GM18505 (cell line): ENCODE data around the gene ASXL2.
"Not testable (repeated sequence)": the region's sequence is repeated elsewhere in the genome, so short reads cannot be mapped to it uniquely, and the experiment has no call there.

Experiments
- ATAC-seq: cut with Tn5 transposase; IDR thresholded peaks from one replicate; pipeline ENCODE4 v1.9.1; 2021; ENCODE audit not compliant: unreplicated experiment
- POLR2A ChIP-seq: IDR thresholded peaks from 4 replicates; pipeline ENCODE4 v1.6.1; 2011; ENCODE audit warnings: borderline replicate concordance; ENCODE audit not compliant: insufficient read depth, insufficient read length; ENCODE audit errors: extremely low read depth

The ASXL2 gene

GRCh38 chr2:25872134-25872533 lies 6.2 kb downstream of the ASXL2 start:
- TF ChIP-seq POLR2A: no peak
- ATAC-seq: no peak

GRCh38 chr2:25867396-25868003 lies 10.8 kb downstream of the ASXL2 start:
- no peak for ATAC-seq

GRCh38 chr2:25856377-25856776 lies 21.9 kb downstream of the ASXL2 start:
- ATAC-seq: no peak
- TF ChIP-seq POLR2A: no peak

More at GRCh38 chr2:25867396-25868003, 10.8 kb downstream of the ASXL2 start:
- TF ChIP-seq POLR2A: no peak

GRCh38 chr2:25855065-25855464 lies 23.2 kb downstream of the ASXL2 start:
- TF ChIP-seq POLR2A: no peak

GRCh38 chr2:25854613-25855012 lies 23.7 kb downstream of the ASXL2 start:
- no peak for TF ChIP-seq POLR2A
- ATAC-seq: no peak

More at GRCh38 chr2:25855065-25855464, 23.2 kb downstream of the ASXL2 start:
- no peak for ATAC-seq

GRCh38 chr2:25853038-25853638 lies 25.1 kb downstream of the ASXL2 start:
- TF ChIP-seq POLR2A: no peak
- ATAC-seq: no peak

- ATAC-seq: peak; percentile 75
- no peak for TF ChIP-seq POLR2A
Measured at GRCh38 chr2:25851740-25852503, 26.4 kb downstream of the ASXL2 start.

- ATAC-seq: not testable (repeated sequence)
Measured at GRCh38 chr2:25850400-25850799, 27.9 kb downstream of the ASXL2 start.

- ATAC-seq: not testable (repeated sequence)
Measured at GRCh38 chr2:25849350-25849749, 28.9 kb downstream of the ASXL2 start.

- TF ChIP-seq POLR2A: no peak
- no peak for ATAC-seq
Measured at GRCh38 chr2:25845843-25846505, 32.3 kb downstream of the ASXL2 start.

GRCh38 chr2:25844089-25844488 lies 34.2 kb downstream of the ASXL2 start:
- ATAC-seq: no peak
- no peak for TF ChIP-seq POLR2A

GRCh38 chr2:25842155-25842554 lies 36.1 kb downstream of the ASXL2 start:
- TF ChIP-seq POLR2A: no peak

GRCh38 chr2:25838152-25838756 lies 40.0 kb downstream of the ASXL2 start:
- no peak for ATAC-seq
- TF ChIP-seq POLR2A: no peak

More at GRCh38 chr2:25842155-25842554, 36.1 kb downstream of the ASXL2 start:
- ATAC-seq: no peak

- no peak for ATAC-seq
- no peak for TF ChIP-seq POLR2A
Measured at GRCh38 chr2:25835906-25836305, 42.4 kb downstream of the ASXL2 start.

GRCh38 chr2:25833566-25833965 lies 44.7 kb downstream of the ASXL2 start:
- no peak for ATAC-seq
- no peak for TF ChIP-seq POLR2A
